SU-DHL-6 (cell line): Measurements from ENCODE around the gene SMARCD3.

Source experiments
- EZH2phosphoT487 ChIP-seq: fragments of 200-600 bp; sonication (generic), shearing (Covaris generic); conservative IDR thresholded peaks from 2 replicates; pipeline ENCODE4 v1.6.1; 2018; ENCODE audit warnings: mild to moderate bottlenecking, antibody characterized with exemption, low read length, moderate library complexity, mixed read lengths
- TF ChIP-seq, protein P1 (sequence below): fragments of 200-600 bp; sonication (generic); IDR thresholded peaks from one replicate; pipeline ENCODE4 v1.5.1; 2017; ENCODE audit warnings: antibody characterized with exemption, mild to moderate bottlenecking, low read length, moderate library complexity; ENCODE audit not compliant: insufficient read depth, poor library complexity, severe bottlenecking

- TF ChIP-seq, protein P1, sequence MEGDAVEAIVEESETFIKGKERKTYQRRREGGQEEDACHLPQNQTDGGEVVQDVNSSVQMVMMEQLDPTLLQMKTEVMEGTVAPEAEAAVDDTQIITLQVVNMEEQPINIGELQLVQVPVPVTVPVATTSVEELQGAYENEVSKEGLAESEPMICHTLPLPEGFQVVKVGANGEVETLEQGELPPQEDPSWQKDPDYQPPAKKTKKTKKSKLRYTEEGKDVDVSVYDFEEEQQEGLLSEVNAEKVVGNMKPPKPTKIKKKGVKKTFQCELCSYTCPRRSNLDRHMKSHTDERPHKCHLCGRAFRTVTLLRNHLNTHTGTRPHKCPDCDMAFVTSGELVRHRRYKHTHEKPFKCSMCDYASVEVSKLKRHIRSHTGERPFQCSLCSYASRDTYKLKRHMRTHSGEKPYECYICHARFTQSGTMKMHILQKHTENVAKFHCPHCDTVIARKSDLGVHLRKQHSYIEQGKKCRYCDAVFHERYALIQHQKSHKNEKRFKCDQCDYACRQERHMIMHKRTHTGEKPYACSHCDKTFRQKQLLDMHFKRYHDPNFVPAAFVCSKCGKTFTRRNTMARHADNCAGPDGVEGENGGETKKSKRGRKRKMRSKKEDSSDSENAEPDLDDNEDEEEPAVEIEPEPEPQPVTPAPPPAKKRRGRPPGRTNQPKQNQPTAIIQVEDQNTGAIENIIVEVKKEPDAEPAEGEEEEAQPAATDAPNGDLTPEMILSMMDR: no peak
- no peak for TF ChIP-seq EZH2phosphoT487
These were observed 5.8 kb upstream of the SMARCD3 start for GRCh38 chr7:151254316-151254715.
